CD4-positive, alpha-beta T cell treated with Interleukin-12 subunit alpha and Interleukin-12 subunit beta, for 1 hour (primary cell): ENCODE data around the gene REV3L.
"Not testable (repeated sequence)": the region's sequence is repeated elsewhere in the genome, so short reads cannot be mapped to it uniquely, and the experiment has no call there.

Experiments
- DNase-seq: peaks from one replicate; pipeline ENCODE4 v3.0.0-alpha.2; 2020

The REV3L gene

DNA sequence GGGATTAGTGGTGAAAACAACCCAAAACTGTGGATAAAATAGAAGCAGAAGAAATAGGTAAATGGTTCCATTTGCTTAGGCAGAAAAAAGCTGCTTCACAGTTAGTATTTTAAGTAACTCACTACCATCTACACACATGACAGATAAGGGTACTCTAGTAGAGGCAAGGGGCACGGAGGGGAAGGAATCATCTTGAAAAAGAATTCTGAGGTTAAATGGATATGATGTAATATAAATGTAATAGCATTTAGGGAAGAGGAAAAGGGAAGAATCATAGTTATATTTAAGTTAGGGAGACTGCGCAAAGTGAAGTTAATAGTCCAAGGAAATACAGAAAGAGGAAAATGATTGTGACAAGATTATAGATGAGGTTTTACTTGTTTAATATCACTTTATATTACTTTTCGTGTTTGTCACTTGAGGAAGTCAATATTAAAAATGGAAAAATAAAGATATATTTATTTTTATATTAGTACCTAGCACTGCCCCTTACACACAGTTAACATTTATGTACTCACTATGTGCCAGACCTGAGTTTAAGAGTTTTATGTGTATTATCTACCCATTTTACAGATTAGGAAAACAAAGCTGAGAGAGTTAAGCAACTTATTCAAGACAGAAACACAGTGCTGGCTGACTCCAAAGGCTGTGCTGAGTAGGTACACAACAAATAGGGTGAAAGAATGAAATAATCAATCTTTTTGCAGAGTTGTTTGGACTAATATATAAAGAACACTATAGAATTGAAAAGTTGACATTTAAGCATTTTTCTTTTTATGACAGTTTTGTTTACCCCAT lies 128.1 kb downstream of the REV3L start:
- DNase-seq = no peak

GRCh38 chr6:111353912-111354462 lies 129.0 kb downstream of the REV3L start:
- DNase-seq = no peak

- no peak for DNase-seq
Observed at GRCh38 chr6:111347589-111347988, 135.4 kb downstream of the REV3L start.

DNA sequence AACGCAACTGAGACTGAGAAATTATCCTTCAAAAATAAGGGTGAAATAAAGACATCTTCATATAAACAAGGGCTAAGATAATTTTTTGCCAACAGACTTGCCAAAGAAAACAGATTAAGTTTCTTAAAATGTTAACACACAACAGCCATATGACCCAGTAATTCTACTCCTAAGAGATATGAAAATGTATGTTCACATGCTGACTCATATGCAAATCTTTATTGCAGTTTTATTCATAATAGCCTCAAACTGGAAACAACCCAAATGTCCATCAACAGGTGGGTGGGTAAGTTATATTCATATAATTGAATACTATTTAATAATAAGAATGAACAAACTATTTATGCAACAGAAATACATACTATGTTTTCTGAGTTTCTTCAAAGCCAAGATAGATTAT lies 140.1 kb downstream of the REV3L start:
- DNase-seq = no peak

DNA sequence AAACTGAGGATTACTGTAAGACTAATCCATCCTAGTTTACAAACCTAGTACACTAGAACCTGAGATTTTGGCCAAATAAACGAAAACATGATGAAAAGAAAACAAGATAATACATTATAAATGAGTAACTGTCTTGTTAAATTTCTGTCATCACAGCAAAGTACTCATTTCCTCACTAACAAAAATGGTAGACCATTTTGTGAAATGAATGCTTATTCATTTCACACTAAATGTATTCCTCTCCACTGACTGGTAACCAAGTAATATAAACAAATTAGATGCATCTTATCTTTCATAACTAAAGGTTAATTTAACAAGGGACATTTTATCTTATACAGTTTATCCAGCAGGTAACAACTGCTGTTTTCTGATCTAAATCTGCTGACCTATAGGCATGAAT lies 143.7 kb downstream of the REV3L start:
- DNase-seq = no peak

- no peak for DNase-seq
Observed at GRCh38 chr6:111338843-111339242, 144.2 kb downstream of the REV3L start.

DNA sequence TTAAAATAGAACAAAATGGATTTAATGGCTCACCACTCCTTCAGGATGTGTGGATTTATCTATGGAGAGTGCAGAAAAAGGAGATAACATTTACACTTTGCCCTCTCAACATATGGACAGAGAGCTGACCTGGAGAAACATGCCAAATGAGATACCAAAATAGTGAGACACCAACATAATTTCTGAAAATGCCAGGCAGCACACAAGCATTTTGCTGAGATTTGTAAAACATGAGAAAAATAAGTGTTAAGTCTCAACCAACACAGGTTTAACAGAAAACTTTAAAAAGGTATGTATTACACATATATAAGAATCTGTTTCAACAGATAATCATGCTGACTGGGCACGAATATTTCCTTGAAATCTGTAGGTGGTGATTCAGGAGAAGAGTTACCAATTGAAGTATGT lies 145.2 kb downstream of the REV3L start:
- DNase-seq = no peak

DNA sequence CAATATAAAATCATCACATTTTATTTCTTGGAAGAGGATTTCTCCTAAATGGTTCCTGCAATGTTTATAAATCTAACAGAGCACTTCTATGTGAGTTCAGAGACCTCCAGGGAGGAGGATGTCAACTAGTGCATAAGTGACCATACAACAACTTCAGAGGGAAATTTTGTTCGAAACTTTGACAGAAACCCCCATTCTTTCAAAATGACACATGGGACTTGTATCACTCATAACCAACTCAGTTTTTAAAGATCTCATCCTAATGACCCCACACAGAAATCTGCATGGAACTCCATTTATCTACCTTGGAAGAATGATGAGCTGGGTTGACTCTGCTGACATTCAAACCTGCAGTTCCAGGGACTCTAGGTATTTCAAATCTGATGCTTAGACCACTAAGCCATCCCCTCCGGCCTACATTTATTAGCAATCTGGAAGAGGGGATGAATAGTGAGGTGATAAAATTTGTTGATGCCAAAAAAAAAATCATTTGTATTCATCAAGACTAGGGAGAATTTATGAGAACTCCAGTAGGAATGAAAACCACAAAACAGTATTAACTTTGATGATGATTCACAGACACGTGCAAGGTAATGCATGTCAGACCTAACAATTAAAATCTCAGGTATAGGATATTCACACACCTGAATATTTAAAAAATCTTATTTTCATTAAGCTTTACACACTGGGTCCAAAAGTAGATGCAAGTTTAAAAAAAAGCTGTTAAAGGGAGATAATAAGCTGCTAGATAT lies 153.0 kb downstream of the REV3L start:
- no peak for DNase-seq

DNA sequence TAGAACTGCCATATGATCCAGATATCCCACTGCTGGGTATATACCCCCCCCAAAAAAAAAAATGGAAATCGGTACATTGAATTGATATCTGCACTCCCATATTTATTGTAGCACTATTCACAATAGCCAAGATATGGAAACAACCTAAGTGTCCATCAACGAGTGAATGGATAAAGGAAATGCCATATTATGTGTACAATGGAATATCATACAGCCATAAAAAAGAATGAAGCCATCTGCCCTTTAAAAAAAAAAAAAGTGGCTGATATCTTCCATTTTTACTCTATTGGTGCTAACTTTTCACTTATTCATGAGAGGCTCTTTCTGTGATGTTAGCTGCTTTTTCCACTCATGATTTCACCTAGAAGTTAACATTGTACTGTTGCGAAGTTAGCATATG lies 156.5 kb downstream of the REV3L start:
- no peak for DNase-seq

DNA sequence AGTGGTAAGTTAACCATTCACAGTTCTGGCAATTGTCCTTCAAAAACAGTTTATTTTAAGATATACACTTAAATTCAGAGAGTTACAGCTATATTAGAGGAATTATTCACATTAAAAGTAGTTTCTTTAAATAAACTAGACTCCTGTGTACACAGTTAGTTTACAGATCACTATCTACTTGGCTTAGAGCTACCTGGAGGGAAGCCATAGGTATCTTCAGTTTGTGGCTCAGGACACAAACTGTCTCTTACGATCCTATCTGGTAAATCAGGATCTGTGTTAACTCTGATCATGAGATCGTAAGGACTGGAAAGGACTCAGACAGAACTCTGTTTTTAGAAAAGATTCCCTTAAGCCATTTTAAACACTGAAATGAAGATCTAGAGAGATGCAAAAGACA lies 160.9 kb downstream of the REV3L start:
- no peak for DNase-seq

- DNase-seq = not testable (repeated sequence)
Observed at GRCh38 chr6:111307950-111308349, 175.1 kb downstream of the REV3L start.

GRCh38 chr6:111307275-111307858 lies 175.7 kb downstream of the REV3L start:
- no peak for DNase-seq

- no peak for DNase-seq
Observed at GRCh38 chr6:111306104-111306888, 176.7 kb downstream of the REV3L start.

DNA sequence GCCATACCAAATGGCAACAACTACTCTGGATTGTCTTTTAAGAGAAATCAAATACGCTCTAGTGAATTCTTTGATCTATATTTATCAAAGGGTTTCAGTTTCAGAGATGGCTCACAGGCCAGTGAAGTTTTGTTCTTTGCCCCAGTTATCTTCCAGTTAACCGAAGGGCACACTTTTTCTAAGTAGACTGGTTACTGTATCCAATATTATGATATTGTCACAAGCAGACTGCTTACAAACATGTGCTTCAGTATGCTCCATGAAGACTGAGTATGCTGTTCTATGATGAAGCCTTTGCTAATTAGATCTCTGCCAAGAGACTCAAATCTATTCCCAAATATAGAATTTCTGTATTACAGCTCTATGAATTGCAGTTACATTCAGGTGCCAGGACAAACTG lies 181.1 kb downstream of the REV3L start:
- DNase-seq = no peak

- DNase-seq = not testable (repeated sequence)
Observed at GRCh38 chr6:111300938-111301800, 181.8 kb downstream of the REV3L start.

DNA sequence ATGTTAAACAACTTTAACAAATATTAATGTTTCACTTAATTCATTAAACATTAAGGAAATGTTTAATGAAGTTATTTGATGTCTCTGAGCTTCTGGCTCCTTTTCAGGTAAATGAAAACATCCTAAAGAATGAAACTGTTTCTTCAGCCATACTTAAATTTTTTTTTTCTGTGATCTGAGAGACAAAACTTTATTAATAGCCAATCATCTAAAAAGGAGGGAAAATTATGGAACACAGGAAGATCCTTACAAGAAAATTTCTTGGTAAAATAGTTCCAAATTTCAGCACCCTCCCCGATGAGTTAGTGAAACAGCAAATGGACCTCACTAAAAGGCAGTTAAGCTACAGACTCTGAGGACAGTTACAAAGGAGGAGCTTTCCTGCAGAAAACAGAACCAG lies 185.2 kb downstream of the REV3L start:
- no peak for DNase-seq

DNA sequence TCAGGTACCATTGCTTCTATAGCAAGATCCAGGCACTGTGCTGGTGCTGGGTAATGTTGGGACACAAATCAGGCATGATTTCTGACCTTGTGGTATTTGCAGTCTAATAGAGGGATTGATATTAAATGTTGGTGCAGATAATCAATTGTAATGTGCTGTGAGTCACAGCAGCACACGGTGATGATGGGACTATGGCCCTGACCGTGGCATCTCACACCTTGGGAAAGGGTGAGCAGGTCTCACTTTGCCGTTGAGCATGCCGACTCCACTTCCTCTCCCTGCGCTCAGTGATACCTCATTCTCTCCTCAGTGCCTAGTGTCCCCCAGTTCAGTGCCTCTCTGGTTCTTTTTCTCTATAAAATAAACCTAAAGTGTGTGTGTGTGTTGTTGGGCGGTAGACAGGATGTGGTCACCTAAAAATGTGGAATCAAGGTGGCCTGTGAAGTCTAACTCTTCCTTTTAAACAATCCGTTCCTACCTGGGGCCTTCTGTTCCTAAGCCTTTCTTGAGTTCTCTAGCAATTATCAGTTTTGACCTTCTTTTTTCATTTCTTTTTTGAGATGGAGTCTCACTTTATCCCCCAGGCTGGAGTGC lies 188.5 kb downstream of the REV3L start:
- no peak for DNase-seq

GRCh38 chr6:111291336-111292259 lies 191.4 kb downstream of the REV3L start:
- no peak for DNase-seq

DNA sequence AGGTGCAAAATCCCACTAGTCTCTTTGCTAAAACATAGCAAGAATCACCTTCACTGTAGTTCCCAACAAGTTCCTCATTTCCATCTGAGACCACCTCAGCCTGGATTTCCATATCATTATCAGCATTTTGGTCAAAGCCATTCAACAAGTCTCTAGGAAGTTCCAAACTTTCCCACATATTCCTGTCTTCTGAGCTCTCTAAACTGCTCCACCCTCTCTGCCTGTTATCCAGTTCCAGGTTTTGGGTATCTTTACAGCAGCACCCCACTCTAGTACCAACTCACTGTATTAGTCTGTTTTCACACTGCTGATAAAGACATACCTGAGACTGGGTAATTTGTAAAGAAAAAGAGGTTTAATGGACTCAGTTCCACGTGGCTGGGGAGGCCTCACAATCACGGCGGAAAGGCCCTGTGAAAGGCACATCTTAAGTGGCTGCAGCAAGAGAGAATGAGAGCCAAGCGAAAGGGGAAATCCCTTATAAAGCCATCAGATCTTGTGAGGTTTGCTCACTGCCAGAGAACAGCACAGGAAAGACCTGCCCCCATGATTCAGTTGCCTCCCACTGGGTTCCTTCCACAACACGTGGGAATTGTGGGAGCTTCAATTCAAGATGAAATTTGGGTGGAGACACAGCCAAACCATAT lies 192.2 kb downstream of the REV3L start:
- peak; percentile 1 for DNase-seq

DNA sequence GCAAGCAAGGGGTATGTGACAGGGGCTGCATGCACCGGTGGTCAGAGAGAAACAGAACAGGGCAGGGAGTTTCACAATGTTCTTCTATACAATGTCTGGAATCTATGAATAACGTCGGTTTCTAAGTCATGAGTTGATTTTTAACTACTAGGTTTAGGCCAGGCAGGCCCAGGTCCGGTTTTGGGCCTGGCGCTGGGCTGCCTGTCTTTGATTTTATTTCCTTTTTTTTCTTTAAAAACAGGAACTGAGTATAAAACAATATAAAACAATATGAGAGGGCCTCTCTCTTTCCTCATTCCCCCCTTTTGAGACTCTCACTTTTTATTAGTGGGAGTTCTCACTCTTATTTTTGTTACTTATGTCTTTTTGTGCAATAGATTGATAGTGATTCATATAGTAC lies 198.7 kb downstream of the REV3L start:
- not testable (repeated sequence) for DNase-seq
